HCT116 (cell line): ENCODE measurements around the gene LYPD3. TPM values are rescaled to one million over a fixed set of nuclear protein-coding genes. Genes with fewer than 3 reads are reported as not detected.

ENCODE experiments used
- ATAC-seq: fragments of 200-7000 bp; cut with Tn5 transposase; 2 replicates; pipeline ENCODE4 v1.9.1; 2020; ENCODE audit warnings: mild to moderate bottlenecking, moderate library complexity
- BruUV-seq: library from RNA; stranded (reverse); fragments of 400-500 nt; replicated peaks from 2 replicates; lab custom pipeline; 2021; lab: Mats Ljungman, UMichigan
- CTCF ChIA-PET: fragments of 300-600 bp; sonication (Branson Sonifier 250); formaldehyde crosslinking; loops from one replicate; lab custom pipeline; 2021; ENCODE audit warnings: antibody characterized with exemption; lab: Charles Lee
- POLR2A ChIA-PET: fragments of 300-600, 350-600 bp; sonication (Branson Sonifier 250); formaldehyde crosslinking; loops from one replicate; lab custom pipeline; 2021; ENCODE audit warnings: antibody characterized with exemption; lab: Charles Lee
- RAD21 ChIA-PET, 2 experiments: fragments of 300-600 bp; sonication (Branson Sonifier 250); formaldehyde crosslinking; loops; one replicate each; lab custom pipeline; 2023; ENCODE audit warnings: low total read pairs in 2 of 2; ENCODE audit not compliant: uncharacterized antibody in 2 of 2, unreplicated experiment in 2 of 2, low non-redundant PET in 1 of 2; lab: Charles Lee
- DNase-seq: peaks from one replicate; pipeline ENCODE4 v3.0.0-alpha.2; 2010; ENCODE audit warnings: low read depth, low spot score
- H2AFZ ChIP-seq: fragments of 200-600 bp; shearing (Covaris generic), sonication (generic); 2 replicates; pipeline ENCODE4 v1.6.1; 2017; ENCODE audit warnings: low read depth, mixed run types, mixed read lengths, antibody characterized with exemption, low read length; ENCODE audit not compliant: poor library complexity, severe bottlenecking
- H3K27ac ChIP-seq: 2 replicates; pipeline ENCODE4 v1.5.1; 2012; ENCODE audit warnings: low read depth, low read length
- H3K27me3 ChIP-seq: fragments of 200-600 bp; sonication (generic); 2 replicates; pipeline ENCODE4 v1.6.1; 2016; ENCODE audit warnings: mixed run types, low read length, mixed read lengths; ENCODE audit not compliant: insufficient read depth
- H3K36me3 ChIP-seq, 2 experiments: fragments of 200-500 bp in 1 of 2; fragments of 200-600 bp in 1 of 2; sonication (Bioruptor generic) in 1 of 2; sonication (generic) in 1 of 2; 2 replicates each; pipeline versions ENCODE4 v1.5.1 to v1.6.1; 2014 to 2016; ENCODE audit warnings: low read length in 2 of 2, inconsistent platforms in 1 of 2, mixed read lengths in 1 of 2, mixed run types in 1 of 2; ENCODE audit not compliant: insufficient read depth in 2 of 2, control insufficient read depth in 1 of 2
- H3K4me1 ChIP-seq, 2 experiments: fragments of 200-600 bp in 1 of 2; sonication (generic) in 1 of 2; 2 replicates each; pipeline versions ENCODE4 v1.5.1 to v1.6.1; 2012 to 2017; ENCODE audit warnings: low read length in 2 of 2, inconsistent platforms in 1 of 2, mild to moderate bottlenecking in 1 of 2, mixed read lengths in 1 of 2, mixed run types in 1 of 2, moderate library complexity in 1 of 2; ENCODE audit not compliant: insufficient read depth in 2 of 2, control insufficient read depth in 1 of 2
- H3K4me2 ChIP-seq: fragments of 200-600 bp; sonication (generic); 2 replicates; pipeline ENCODE4 v1.6.1; 2017; ENCODE audit warnings: mixed run types, low read length, mixed read lengths
- H3K4me3 ChIP-seq, 2 experiments: fragments of 200-600 bp in 1 of 2; sonication (generic) in 1 of 2; replicated peaks in 1 of 2; 2 replicates each; pipeline ENCODE4 v1.5.1; 2011 to 2016; ENCODE audit warnings: low read length in 2 of 2, control low read depth in 1 of 2, low read depth in 1 of 2, mild to moderate bottlenecking in 1 of 2, mixed read lengths in 1 of 2, mixed run types in 1 of 2
- H3K79me2 ChIP-seq: fragments of 200-600 bp; sonication (generic); 2 replicates; pipeline ENCODE4 v1.6.1; 2017; ENCODE audit warnings: mild to moderate bottlenecking, mixed run types, low read length, moderate library complexity, mixed read lengths; ENCODE audit not compliant: insufficient read depth
- H3K9ac ChIP-seq: fragments of 200-600 bp; sonication (generic); 2 replicates; pipeline ENCODE4 v1.6.1; 2016; ENCODE audit warnings: low read length, mixed read lengths
- H3K9me2 ChIP-seq: fragments of 200-600 bp; sonication (generic), shearing (Covaris generic); 2 replicates; pipeline ENCODE4 v1.6.1; 2017; ENCODE audit warnings: mixed run types, mild to moderate bottlenecking, moderate library complexity; ENCODE audit not compliant: insufficient read depth
- H3K9me3 ChIP-seq, 2 experiments: fragments of 200-500 bp in 1 of 2; fragments of 200-600 bp in 1 of 2; sonication (Bioruptor generic) in 1 of 2; sonication (generic) in 1 of 2; 2 replicates each; pipeline ENCODE4 v1.6.1; 2014 to 2017; ENCODE audit warnings: low read length in 2 of 2, mixed read lengths in 2 of 2, inconsistent platforms in 1 of 2, low read depth in 1 of 2, mild to moderate bottlenecking in 1 of 2, mixed run types in 1 of 2, moderate library complexity in 1 of 2; ENCODE audit not compliant: control insufficient read depth in 1 of 2, insufficient read depth in 1 of 2
- H4K20me1 ChIP-seq: fragments of 200-600 bp; sonication (generic), shearing (Covaris generic); 2 replicates; pipeline ENCODE4 v1.6.1; 2017; ENCODE audit warnings: mixed run types, mild to moderate bottlenecking, moderate library complexity; ENCODE audit not compliant: insufficient read depth
- ATF3 ChIP-seq: IDR thresholded peaks from 2 replicates; pipeline ENCODE4 v1.6.1; 2012
- CTCF ChIP-seq, 3 experiments: fragments of 200-600 bp in 1 of 3; sonication (generic) in 1 of 3; IDR thresholded peaks in 2 of 3; conservative IDR thresholded peaks in 1 of 3; 2 replicates each; pipeline ENCODE4 v1.5.1; 2012 to 2017; ENCODE audit warnings: low read depth in 2 of 3, low read length in 2 of 3, antibody characterized with exemption in 1 of 3, borderline replicate concordance in 1 of 3, control low read depth in 1 of 3, mild to moderate bottlenecking in 1 of 3, mixed read lengths in 1 of 3, mixed run types in 1 of 3, moderate library complexity in 1 of 3; ENCODE audit not compliant: insufficient read depth in 1 of 3
- EGR1 ChIP-seq: IDR thresholded peaks from 2 replicates; pipeline ENCODE4 v1.6.1; 2012; ENCODE audit warnings: low read depth
- ELF1 ChIP-seq: IDR thresholded peaks from 2 replicates; pipeline ENCODE4 v1.6.1; 2012; ENCODE audit warnings: low read depth, borderline replicate concordance
- EZH2phosphoT487 ChIP-seq: fragments of 200-600 bp; IDR thresholded peaks from 2 replicates; pipeline ENCODE4 v1.6.1; 2018; ENCODE audit warnings: antibody characterized with exemption, borderline replicate concordance
- FOSL1 ChIP-seq: IDR thresholded peaks from 2 replicates; pipeline ENCODE4 v1.6.1; 2012; ENCODE audit warnings: low read depth
- POLR2A ChIP-seq: IDR thresholded peaks from 2 replicates; pipeline ENCODE4 v1.7.0; 2011; ENCODE audit warnings: borderline replicate concordance; ENCODE audit not compliant: insufficient read depth, insufficient read length; ENCODE audit errors: extremely low read depth
- POLR2AphosphoS5 ChIP-seq: IDR thresholded peaks from 2 replicates; pipeline ENCODE4 v1.6.1; 2011; ENCODE audit warnings: mild to moderate bottlenecking, low read depth, low read length, moderate library complexity
- REST ChIP-seq: IDR thresholded peaks from 2 replicates; pipeline ENCODE4 v1.6.1; 2012; ENCODE audit warnings: low read depth
- SP1 ChIP-seq: IDR thresholded peaks from 2 replicates; pipeline ENCODE4 v1.6.1; 2012; ENCODE audit warnings: low read depth
- YY1 ChIP-seq: IDR thresholded peaks from 2 replicates; pipeline ENCODE4 v1.6.1; 2011; ENCODE audit warnings: low read length, low read depth, moderate library complexity, mild to moderate bottlenecking; ENCODE audit not compliant: insufficient replicate concordance; ENCODE audit errors: extremely low read depth
- ZBTB33 ChIP-seq: IDR thresholded peaks from 2 replicates; pipeline ENCODE4 v1.6.1; 2011; ENCODE audit warnings: mild to moderate bottlenecking, low read length, moderate library complexity; ENCODE audit not compliant: insufficient replicate concordance; ENCODE audit errors: extremely low read depth
- intact Hi-C: fragments of 100-400 bp; cut with micrococcal nuclease; formaldehyde crosslinking; loops from 2 replicates; pipeline ENCODE4 v1.10.0; 2022
- total RNA-seq: library from RNA; stranded (reverse); gene quantifications from one replicate; pipeline ENCODE4 v1.2.1, GENCODE V29; 2021; ENCODE audit not compliant: unreplicated experiment

LYPD3 gene
- total RNA-seq, 1 experiment from 2014 or later, result 3.6 TPM

- DNase-seq (no peak), ATAC-seq (no peak)
- intact Hi-C loops, result no loop called here
- ChIA-PET POLR2A (no interaction called here), RAD21 (no interaction called here), CTCF (interaction anchor here (1.9 kb wide), 1 partner anchor 10 kb away, joined by 9 read pairs; no protein-coding TSS in a partner anchor)
- TF ChIP-seq ELF1 (no peak), REST (no peak), YY1 (no peak), ATF3 (no peak), FOSL1 (no peak), POLR2A (no peak), EGR1 (no peak), ZBTB33 (no peak), EZH2phosphoT487 (no peak), SP1 (no peak), CTCF (IDR thresholded peaks at IDR 0.05 in 2 of 3, conservative IDR thresholded peaks at IDR 0.05 in 1 of 3; ENCODE audit: borderline replicate concordance in 1 of 3, insufficient read depth in 1 of 3, low read depth in 2 of 3, low read length in 2 of 3) (no peak), POLR2AphosphoS5 (no peak)
- no peak overlapping the region for H3K4me3 ChIP-seq
- no peaks in the 10 kb centered on the region for H3K9me2 ChIP-seq
- no peaks in the 10 kb centered on the region for H3K36me3 ChIP-seq
- H3K9ac ChIP-seq, result no peak overlapping the region
- no peaks in the 10 kb centered on the region for H3K9me3 ChIP-seq
- H3K4me2 ChIP-seq, result no peak overlapping the region
- no TSS peak for BruUV-seq
- H2AFZ ChIP-seq, result no peak overlapping the region
- H3K27ac ChIP-seq, result no peak overlapping the region
- no peaks in the 10 kb centered on the region for H4K20me1 ChIP-seq
- no peaks in the 10 kb centered on the region for H3K27me3 ChIP-seq
- H3K79me2 ChIP-seq, result no peaks in the 10 kb centered on the region
- peaks cover 7 to 10% of the 10 kb centered on the region in 2 experiments for H3K4me1 ChIP-seq
These were observed 42.7 kb downstream of the LYPD3 start for GRCh38 chr19:43422689-43423066.
